Measurements from ENCODE around the gene AFP.

The AFP gene

DNA sequence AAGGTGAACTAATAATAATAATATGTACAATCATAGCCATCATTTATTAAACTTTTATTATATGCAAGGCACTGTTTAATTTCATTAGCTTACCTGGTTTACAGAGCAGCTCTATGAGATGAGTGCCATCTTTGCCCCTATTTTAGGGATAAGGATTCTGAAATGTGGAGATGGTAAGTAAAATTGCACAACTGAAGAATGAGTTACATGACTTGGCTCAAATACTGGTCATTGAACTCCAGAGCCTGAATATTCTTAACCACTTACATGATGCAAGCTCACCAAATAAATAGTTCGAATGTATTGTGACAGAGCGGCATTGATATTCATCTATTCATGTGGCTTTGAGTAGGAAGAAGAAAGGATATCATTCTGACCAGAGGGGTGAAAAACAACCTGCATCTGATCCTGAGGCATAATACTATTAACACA, 20.2 kb upstream of the AFP start:
- DNase-seq: no peak

DNA sequence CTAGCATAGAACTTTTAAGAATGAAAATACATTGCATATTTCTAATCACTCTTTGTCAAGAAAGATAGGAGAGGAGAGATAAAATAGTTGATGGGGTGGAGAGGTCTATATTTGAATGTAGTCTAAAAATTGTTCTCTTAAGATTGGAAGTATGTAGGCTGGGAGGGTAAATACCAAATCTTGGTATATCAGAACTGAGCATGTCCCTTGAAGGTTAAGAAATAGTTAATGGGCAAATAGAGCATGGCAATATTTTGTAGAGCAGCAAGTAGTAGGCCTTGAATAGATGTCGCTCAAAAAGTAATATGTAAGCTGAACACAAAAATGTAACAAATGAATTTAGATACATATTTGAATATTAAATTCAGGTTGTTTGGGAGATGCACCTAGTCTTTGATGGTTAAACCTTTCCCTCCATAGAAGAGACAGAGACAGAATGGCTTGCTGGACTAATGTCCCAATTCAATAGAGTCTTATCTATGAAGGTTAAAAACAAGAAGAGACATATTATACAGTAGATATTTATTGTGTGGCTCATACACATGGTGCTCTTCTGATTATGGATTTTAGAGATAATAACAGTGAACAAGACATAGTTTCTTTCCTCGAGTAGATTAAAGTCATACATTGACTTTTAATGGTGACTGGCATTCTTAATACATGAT, 19.5 kb upstream of the AFP start:
- DNase-seq: no peak

GRCh38 chr4:73417342-73417741, 18.7 kb upstream of the AFP start:
- no peak for DNase-seq

DNA sequence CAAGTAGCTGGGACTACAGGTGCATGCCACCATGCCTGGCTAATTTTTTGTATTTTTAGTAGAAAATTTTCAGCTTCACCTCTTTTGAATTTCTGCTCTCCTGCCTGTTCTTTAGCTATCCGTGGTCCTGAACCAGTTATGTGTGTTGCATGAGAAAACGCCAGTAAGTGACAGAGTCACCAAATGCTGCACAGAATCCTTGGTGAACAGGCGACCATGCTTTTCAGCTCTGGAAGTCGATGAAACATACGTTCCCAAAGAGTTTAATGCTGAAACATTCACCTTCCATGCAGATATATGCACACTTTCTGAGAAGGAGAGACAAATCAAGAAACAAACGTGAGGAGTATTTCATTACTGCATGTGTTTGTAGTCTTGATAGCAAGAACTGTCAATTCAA, 18.0 kb upstream of the AFP start:
- DNase-seq: no peak

DNA sequence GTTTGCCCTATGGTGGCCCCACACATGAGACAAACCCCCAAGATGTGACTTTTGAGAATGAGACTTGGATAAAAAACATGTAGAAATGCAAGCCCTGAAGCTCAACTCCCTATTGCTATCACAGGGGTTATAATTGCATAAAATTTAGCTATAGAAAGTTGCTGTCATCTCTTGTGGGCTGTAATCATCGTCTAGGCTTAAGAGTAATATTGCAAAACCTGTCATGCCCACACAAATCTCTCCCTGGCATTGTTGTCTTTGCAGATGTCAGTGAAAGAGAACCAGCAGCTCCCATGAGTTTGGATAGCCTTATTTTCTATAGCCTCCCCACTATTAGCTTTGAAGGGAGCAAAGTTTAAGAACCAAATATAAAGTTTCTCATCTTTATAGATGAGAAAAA, 17.3 kb upstream of the AFP start:
- no peak for DNase-seq

DNA sequence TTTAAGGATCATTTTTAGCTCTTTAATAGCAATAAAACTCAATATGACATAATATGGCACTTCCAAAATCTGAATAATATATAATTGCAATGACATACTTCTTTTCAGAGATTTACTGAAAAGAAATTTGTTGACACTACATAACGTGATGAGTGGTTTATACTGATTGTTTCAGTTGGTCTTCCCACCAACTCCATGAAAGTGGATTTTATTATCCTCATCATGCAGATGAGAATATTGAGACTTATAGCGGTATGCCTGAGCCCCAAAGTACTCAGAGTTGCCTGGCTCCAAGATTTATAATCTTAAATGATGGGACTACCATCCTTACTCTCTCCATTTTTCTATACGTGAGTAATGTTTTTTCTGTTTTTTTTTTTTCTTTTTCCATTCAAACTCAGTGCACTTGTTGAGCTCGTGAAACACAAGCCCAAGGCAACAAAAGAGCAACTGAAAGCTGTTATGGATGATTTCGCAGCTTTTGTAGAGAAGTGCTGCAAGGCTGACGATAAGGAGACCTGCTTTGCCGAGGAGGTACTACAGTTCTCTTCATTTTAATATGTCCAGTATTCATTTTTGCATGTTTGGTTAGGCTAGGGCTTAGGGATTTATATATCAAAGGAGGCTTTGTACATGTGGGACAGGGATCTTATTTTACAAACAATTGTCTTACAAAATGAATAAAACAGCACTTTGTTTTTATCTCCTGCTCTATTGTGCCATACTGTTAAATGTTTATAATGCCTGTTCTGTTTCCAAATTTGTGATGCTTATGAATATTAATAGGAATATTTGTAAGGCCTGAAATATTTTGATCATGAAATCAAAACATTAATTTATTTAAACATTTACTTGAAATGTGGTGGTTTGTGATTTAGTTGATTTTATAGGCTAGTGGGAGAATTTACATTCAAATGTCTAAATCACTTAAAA, 16.6 kb upstream of the AFP start:
- DNase-seq: no peak

DNA sequence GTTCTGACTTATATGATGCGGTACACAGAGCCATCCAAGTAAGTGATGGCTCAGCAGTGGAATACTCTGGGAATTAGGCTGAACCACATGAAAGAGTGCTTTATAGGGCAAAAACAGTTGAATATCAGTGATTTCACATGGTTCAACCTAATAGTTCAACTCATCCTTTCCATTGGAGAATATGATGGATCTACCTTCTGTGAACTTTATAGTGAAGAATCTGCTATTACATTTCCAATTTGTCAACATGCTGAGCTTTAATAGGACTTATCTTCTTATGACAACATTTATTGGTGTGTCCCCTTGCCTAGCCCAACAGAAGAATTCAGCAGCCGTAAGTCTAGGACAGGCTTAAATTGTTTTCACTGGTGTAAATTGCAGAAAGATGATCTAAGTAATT, 15.4 kb upstream of the AFP start:
- no peak for DNase-seq

DNA sequence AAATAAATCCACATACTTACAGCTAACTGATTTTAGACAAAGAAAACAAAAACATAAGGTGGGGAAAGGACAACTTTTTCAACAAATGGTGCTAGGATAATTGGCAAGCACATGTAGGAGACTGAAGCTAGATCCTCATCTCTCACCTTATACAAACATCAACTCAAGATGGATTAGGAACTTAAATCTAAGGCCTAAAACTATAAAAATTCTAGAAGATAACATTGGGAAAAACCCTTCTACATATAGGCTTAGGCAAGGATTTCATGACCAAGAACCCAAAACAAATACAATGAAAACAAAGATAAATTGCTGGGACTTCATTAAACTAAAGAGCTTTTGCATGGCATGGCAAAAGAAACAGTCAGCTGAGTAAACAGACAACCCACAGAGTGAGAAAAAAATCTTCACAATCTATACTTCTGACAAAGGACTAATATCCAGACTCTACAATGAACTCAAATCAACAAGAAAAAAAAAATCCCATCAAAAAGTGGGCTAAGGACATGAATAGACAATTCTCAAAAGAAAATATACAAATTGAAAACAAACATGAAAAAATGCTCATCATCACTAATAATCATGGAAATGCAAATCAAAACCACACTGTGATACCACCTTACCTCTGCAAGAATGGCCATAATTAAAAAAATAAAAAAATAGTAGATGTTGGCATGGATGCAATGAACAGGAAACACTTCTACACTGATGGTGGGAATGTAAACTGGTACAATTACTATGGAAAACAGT, 14.1 kb upstream of the AFP start:
- DNase-seq: no peak

DNA sequence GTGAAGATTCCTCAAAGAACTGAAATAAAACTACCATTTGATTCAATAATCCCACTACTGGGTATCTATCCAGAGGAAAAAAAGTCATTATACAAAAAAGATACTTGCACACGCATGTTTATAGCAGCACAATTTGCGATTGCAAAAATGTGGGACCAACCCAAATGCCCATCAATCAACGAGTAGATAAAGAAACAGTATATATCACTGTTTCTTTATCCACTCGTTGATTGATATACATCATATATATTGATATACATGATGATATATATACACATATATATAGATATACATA, 13.6 kb upstream of the AFP start:
- no peak for DNase-seq

GRCh38 chr4:73423184-73423583, 12.8 kb upstream of the AFP start:
- DNase-seq: no peak

GRCh38 chr4:73426666-73427065, 9.4 kb upstream of the AFP start:
- DNase-seq: no peak

DNA sequence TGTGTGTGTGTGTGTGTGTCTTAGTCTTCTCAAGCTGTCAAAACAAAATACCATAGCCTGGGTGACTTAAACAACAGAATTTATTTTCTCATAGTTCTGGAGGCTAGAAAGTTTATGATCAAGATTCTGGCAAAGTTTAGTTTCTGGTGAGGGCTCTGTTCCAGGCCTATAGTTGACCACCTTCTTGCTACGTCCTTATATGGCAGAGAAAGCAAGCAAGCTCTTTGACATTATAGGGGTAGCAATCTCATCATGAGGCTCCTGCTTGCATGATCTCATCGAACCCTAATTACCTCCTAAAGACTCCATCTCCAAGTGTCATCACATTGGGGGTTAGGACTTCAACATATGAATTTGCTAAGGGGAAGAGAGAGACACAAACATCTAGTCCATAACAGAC, 6.9 kb upstream of the AFP start:
- no peak for DNase-seq

DNA sequence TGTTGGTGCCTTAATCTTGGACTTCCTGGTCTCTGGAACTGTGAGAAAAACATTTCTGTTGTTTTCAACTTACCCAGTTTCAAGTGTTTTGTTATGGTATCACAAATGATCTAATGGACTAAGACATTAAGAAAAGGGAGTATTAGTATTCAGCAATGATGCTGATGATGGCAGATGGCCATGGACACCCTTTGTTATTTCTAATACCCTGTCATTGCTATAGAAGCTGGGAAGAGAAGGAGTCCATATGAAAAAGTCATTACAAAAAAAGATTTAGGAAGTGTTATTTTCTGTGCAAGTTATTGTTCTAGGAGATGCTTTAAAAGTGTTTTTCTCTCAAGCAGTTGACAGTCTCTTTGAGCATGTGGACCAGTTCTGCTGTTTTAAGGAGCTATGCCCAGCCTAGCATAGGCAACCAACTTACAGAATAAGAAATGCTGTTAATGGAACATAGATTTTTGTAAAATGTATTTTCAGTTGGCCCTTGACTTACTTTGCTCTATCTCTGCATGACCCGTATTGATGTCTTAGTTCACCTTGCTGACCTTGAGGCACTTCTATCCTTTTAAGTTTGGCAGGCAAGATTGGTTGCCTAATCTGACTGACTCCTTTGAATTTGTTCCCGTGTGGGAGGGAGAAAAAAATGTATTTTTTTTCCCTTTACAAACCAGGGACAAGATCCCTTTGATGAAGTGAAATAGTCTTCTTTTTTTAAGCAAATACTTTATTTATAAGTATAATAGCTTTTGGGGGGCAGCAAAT, 6.0 kb upstream of the AFP start:
- no peak for DNase-seq

DNA sequence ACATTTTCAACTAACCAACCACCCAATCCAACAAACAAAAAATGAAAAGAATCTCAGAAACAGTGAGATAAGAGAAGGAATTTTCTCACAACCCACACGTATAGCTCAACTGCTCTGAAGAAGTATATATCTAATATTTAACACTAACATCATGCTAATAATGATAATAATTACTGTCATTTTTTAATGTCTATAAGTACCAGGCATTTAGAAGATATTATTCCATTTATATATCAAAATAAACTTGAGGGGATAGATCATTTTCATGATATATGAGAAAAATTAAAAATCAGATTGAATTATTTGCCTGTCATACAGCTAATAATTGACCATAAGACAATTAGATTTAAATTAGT, 4.2 kb upstream of the AFP start:
- no peak for DNase-seq

DNA sequence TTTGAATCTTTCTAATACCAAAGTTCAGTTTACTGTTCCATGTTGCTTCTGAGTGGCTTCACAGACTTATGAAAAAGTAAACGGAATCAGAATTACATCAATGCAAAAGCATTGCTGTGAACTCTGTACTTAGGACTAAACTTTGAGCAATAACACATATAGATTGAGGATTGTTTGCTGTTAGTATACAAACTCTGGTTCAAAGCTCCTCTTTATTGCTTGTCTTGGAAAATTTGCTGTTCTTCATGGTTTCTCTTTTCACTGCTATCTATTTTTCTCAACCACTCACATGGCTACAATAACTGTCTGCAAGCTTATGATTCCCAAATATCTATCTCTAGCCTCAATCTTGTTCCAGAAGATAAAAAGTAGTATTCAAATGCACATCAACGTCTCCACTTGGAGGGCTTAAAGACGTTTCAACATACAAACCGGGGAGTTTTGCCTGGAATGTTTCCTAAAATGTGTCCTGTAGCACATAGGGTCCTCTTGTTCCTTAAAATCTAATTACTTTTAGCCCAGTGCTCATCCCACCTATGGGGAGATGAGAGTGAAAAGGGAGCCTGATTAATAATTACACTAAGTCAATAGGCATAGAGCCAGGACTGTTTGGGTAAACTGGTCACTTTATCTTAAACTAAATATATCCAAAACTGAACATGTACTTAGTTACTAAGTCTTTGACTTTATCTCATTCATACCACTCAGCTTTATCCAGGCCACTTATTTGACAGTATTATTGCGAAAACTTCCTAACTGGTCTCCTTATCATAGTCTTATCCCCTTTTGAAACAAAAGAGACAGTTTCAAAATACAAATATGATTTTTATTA, 3.6 kb upstream of the AFP start:
- no peak for DNase-seq

DNA sequence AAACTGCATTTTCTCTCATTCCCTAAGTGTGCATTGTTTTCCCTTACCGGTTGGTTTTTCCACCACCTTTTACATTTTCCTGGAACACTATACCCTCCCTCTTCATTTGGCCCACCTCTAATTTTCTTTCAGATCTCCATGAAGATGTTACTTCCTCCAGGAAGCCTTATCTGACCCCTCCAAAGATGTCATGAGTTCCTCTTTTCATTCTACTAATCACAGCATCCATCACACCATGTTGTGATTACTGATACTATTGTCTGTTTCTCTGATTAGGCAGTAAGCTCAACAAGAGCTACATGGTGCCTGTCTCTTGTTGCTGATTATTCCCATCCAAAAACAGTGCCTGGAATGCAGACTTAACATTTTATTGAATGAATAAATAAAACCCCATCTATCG, 2.9 kb upstream of the AFP start:
- DNase-seq: no peak

DNA sequence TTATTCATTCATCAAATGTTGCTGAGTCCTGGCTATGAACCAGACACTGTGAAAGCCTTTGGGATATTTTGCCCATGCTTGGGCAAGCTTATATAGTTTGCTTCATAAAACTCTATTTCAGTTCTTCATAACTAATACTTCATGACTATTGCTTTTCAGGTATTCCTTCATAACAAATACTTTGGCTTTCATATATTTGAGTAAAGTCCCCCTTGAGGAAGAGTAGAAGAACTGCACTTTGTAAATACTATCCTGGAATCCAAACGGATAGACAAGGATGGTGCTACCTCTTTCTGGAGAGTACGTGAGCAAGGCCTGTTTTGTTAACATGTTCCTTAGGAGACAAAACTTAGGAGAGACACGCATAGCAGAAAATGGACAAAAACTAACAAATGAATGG, 1.7 kb upstream of the AFP start:
- DNase-seq: no peak

DNA sequence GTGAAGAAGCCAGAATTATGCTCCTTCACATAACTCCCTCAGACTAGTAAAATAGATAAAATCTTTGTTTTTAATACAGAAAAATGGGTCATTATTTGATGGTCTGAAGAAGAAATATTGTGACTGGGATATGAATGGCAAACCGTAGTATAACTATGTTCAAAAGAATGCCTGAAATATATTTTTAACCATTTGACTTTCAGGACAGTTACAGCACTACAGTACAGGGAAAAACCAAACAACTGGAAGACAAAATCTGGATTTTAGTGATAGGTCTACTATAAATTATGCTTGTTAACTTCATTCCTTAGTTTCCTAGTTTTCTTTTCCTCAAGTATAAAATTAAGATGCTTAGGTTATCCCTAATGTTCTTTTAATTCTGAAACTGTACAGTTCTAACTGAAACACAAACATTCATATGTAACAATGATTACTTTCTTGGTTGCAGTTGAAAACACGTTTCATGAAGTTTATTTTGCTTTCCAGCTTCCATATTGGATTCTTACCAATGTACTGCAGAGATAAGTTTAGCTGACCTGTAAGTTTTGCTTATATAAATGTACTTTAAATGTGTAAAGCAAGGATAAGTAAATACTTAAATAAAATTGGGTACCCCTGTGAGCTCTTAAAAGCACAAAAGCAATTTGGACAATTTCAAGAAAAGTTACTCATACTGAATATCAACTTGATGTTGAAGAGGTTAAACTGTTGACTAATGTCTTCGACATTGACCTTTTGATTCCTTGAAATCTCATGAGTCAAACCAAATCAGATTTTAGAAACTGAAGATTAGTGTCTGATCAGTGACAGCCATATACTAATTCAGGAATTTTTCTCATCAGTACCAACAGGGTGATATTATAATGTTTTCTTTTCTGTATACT, 895 bp downstream of the AFP start:
- DNase-seq: no peak

DNA sequence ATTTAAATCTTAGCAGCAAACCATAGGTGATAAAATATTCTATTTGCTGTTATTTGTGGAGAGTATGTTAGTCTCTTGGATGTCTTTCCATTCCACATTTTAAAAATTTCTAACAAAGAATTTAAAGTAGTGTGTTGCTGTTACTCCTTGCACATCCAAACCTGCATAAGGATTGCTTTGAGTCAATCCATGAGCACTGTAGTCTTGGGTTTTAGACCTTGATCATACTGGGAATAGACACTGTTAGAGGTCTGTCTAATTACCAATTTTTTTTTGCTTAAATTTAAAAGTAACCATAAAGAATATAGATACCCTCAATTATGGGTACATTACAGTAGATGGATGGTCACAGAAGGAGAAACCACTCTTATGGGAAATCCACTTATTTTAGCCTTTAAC, 1.5 kb downstream of the AFP start:
- DNase-seq: no peak

GRCh38 chr4:73438048-73438447, 2.0 kb downstream of the AFP start:
- no peak for DNase-seq

DNA sequence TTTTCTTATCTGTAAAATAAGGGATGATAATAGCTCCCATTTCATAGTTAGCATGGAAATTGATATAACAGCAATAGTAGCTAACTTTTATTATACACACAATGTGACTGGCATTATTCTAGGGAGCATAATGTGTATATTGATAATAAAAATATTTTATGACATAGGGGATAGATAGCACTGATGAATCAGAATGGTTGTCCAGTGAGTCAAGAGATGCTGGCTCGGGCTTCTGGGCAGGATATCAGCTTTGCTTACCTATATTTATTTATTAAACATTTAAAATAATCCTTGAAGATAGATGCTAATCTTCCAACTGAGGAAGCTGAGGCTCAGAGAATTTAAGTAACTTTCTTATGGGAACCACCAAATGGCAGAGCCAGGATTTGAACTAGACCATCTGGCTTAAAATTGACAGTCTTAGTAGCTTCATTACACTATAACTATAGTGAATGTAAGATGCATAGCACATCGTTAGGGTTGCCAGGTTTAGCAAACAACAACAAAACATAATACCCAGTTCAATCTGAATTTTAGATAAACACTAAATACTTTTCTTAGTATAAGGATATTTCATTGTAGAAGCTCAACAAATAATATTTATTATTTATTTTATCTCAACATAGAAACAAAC, 2.7 kb downstream of the AFP start:
- DNase-seq: no peak

Data from CD4-positive, alpha-beta T cell treated with Interleukin-17A for 4 hours (primary cell).